SK-N-SH (cell line): ENCODE data around the gene SPDYE3. TPM values are rescaled to one million over a fixed set of nuclear protein-coding genes. Genes with fewer than 3 reads are reported as not detected.

Source experiments
- CTCF ChIA-PET: fragments of 300-600, 350-600 bp; formaldehyde crosslinking; extraction: SDS; loops from one replicate; lab custom pipeline; 2021; lab: Yijun Ruan, JAX
- POLR2A ChIA-PET: fragments of 350-600 bp; sonication (Branson Sonifier 250); formaldehyde crosslinking; extraction: SDS; loops from one replicate; lab custom pipeline; 2020; ENCODE audit warnings: antibody characterized with exemption, inconsistent platforms; lab: Yijun Ruan, JAX
- DNase-seq: peaks from one replicate; pipeline ENCODE4 v3.0.0; 2012
- H2AFZ ChIP-seq: fragments of 200-600 bp; sonication (generic); 2 replicates; pipeline ENCODE4 v1.8.1; 2016; ENCODE audit warnings: antibody characterized with exemption, mild to moderate bottlenecking, low read depth
- H3F3A ChIP-seq: fragments of 200-600 bp; sonication (generic); replicated peaks from 2 replicates; pipeline ENCODE3; 2016; ENCODE audit warnings: antibody characterized with exemption, mild to moderate bottlenecking; ENCODE audit not compliant: insufficient read depth
- H3K27ac ChIP-seq, 2 experiments: fragments of 200-500 bp in 1 of 2; fragments of 200-600 bp in 1 of 2; sonication (Bioruptor generic) in 1 of 2; sonication (generic), shearing (Covaris generic) in 1 of 2; 2 replicates each; pipeline versions ENCODE4 v1.5.1 to v1.6.1; 2014 to 2016; ENCODE audit warnings: low read depth in 2 of 2, inconsistent platforms in 1 of 2, low read length in 1 of 2, mild to moderate bottlenecking in 1 of 2, mixed read lengths in 1 of 2
- H3K27me3 ChIP-seq: fragments of 200-600 bp; sonication (generic), shearing (Covaris generic); 2 replicates; pipeline ENCODE4 v1.6.1; 2016; ENCODE audit warnings: mixed run types; ENCODE audit not compliant: insufficient read depth
- H3K36me3 ChIP-seq, 2 experiments: fragments of 200-500 bp in 1 of 2; fragments of 200-600 bp in 1 of 2; sonication (Bioruptor generic) in 1 of 2; sonication (generic) in 1 of 2; replicated peaks in 1 of 2; 2 replicates each; pipeline versions ENCODE3 to v1.5.1; 2014 to 2016; ENCODE audit warnings: low read length in 1 of 2, mild to moderate bottlenecking in 1 of 2; ENCODE audit not compliant: insufficient read depth in 2 of 2, control insufficient read depth in 1 of 2
- H3K4me1 ChIP-seq, 2 experiments: fragments of 200-500 bp in 1 of 2; fragments of 200-600 bp in 1 of 2; sonication (Bioruptor generic) in 1 of 2; sonication (generic), shearing (Covaris generic) in 1 of 2; 2 replicates each; pipeline versions ENCODE4 v1.5.1 to v1.6.1; 2014 to 2016; ENCODE audit warnings: low read depth in 1 of 2, low read length in 1 of 2, mixed run types in 1 of 2; ENCODE audit not compliant: insufficient read depth in 2 of 2, control insufficient read depth in 1 of 2
- H3K4me2 ChIP-seq: fragments of 200-600 bp; sonication (generic), shearing (Covaris generic); 2 replicates; pipeline ENCODE4 v1.6.1; 2017; ENCODE audit warnings: mixed run types
- H3K4me3 ChIP-seq, 2 experiments: fragments of 200-500 bp in 1 of 2; fragments of 200-600 bp in 1 of 2; sonication (Bioruptor generic) in 1 of 2; sonication (generic), shearing (Covaris generic) in 1 of 2; 2 replicates each; pipeline versions ENCODE4 v1.5.1 to v1.8.1; 2014 to 2016; ENCODE audit warnings: low read depth in 2 of 2, inconsistent platforms in 1 of 2, low read length in 1 of 2, mild to moderate bottlenecking in 1 of 2, mixed read lengths in 1 of 2, moderate library complexity in 1 of 2
- H3K79me2 ChIP-seq: fragments of 200-600 bp; sonication (generic); 2 replicates; pipeline ENCODE4 v1.8.1; 2017; ENCODE audit warnings: mild to moderate bottlenecking; ENCODE audit not compliant: insufficient read depth
- H3K9ac ChIP-seq: fragments of 200-600 bp; sonication (generic); 2 replicates; pipeline ENCODE4 v1.6.1; 2017; ENCODE audit warnings: mixed run types
- H3K9me2 ChIP-seq: fragments of 200-600 bp; sonication (generic); 2 replicates; pipeline ENCODE4 v1.6.1; 2017; ENCODE audit warnings: mixed run types
- H3K9me3 ChIP-seq: fragments of 200-600 bp; sonication (generic); 2 replicates; pipeline ENCODE4 v1.6.1; 2017; ENCODE audit warnings: mixed run types, mild to moderate bottlenecking, moderate library complexity
- H4K20me1 ChIP-seq: fragments of 200-600 bp; sonication (generic); 2 replicates; pipeline ENCODE4 v1.6.1; 2017; ENCODE audit warnings: mild to moderate bottlenecking, mixed run types; ENCODE audit not compliant: insufficient read depth
- ELF1 ChIP-seq: IDR thresholded peaks from 2 replicates; pipeline ENCODE4 v1.4.0; 2012
- FOSL2 ChIP-seq: IDR thresholded peaks from 2 replicates; pipeline ENCODE4 v1.4.0; 2012; ENCODE audit warnings: low read depth, mild to moderate bottlenecking, moderate library complexity, borderline replicate concordance
- FOXJ3 ChIP-seq: sonication (generic); formaldehyde crosslinking; IDR thresholded peaks from 2 replicates; pipeline ENCODE4 v1.5.1; 2020; ENCODE audit warnings: mild to moderate bottlenecking, missing genetic modification reagents
- NFIC ChIP-seq: IDR thresholded peaks from 2 replicates; pipeline ENCODE4 v1.4.0; 2012; ENCODE audit warnings: borderline replicate concordance
- PBX3 ChIP-seq: IDR thresholded peaks from 2 replicates; pipeline ENCODE4; 2012
- POLR2AphosphoS5 ChIP-seq: IDR thresholded peaks from 2 replicates; pipeline ENCODE4 v1.6.1; 2012; ENCODE audit warnings: low read depth, low read length
- REST ChIP-seq: IDR thresholded peaks from 2 replicates; pipeline ENCODE4 v1.6.1; 2012; ENCODE audit warnings: mild to moderate bottlenecking, low read depth, low read length, moderate library complexity
- SMC3 ChIP-seq: IDR thresholded peaks from 2 replicates; pipeline ENCODE4 v1.6.1; 2012; ENCODE audit warnings: low read depth, low read length, improper control_type of control experiment
- TAF1 ChIP-seq: IDR thresholded peaks from 2 replicates; pipeline ENCODE4 v1.6.1; 2012; ENCODE audit warnings: low read depth, mild to moderate bottlenecking, low read length, moderate library complexity, borderline replicate concordance
- TEAD4 ChIP-seq: IDR thresholded peaks from 2 replicates; pipeline ENCODE4 v1.4.0; 2012; ENCODE audit warnings: mild to moderate bottlenecking, borderline replicate concordance; ENCODE audit not compliant: insufficient read depth
- USF1 ChIP-seq: IDR thresholded peaks from 2 replicates; pipeline ENCODE4 v1.4.0; 2012; ENCODE audit warnings: low read depth, borderline replicate concordance
- WGBS: methylation state at CpG from one replicate; pipeline ENCODE4 v1.1.6; 2017; ENCODE audit warnings: low lambda C conversion rate; 5-methylcytosine and 5-hydroxymethylcytosine counted together
- polyA plus RNA-seq, 3 experiments: library from polyadenylated mRNA; depleted of rRNA; stranded (reverse); fragments of >200 nt; gene quantifications; 2 replicates each; pipeline ENCODE4 v1.2.3, GENCODE V29; 2012

Gene SPDYE3
- polyA plus RNA-seq, 1 of the 3 experiments (the other 2 are of a cell fraction): not detected

- CTCF ChIA-PET: no interaction called here
- Histone ChIP-seq H3K27ac (no peak overlapping the region), H3K9ac (no peak overlapping the region), H2AFZ (no peak overlapping the region), H3K9me2 (no peaks in the 10 kb centered on the region), H3K79me2 (no peaks in the 10 kb centered on the region), H3K4me3 (no peak overlapping the region), H3K36me3 (peaks cover 6 to 25% of the 10 kb centered on the region in 2 experiments), H3K4me1 (peaks cover under 1 to 7% of the 10 kb centered on the region in 2 experiments; a peak in 1 of 4 replicates), H3K4me2 (no peak overlapping the region), H3K27me3 (no peaks in the 10 kb centered on the region), H3F3A (peaks cover 18% of the 10 kb centered on the region), H4K20me1 (no peaks in the 10 kb centered on the region), H3K9me3 (no peaks in the 10 kb centered on the region)
- WGBS: 90% methylated on average over 8 of the region's 8 CpGs
- no peak for DNase-seq
- TF ChIP-seq POLR2AphosphoS5 (peak; percentile 44; the same call in 1 of the 2 replicates), TEAD4 (no peak)
- POLR2A ChIA-PET: interaction anchor here (0.5 kb wide), 1 partner anchor 13 kb away, joined by 3 read pairs; no protein-coding TSS in a partner anchor
These were observed 59.7 kb downstream of the SPDYE3 start for GRCh38 chr7:100367251-100367620.

GRCh38 chr7:100367676-100368613 is 60.4 kb downstream of the SPDYE3 start:
- no peak overlapping the region for H2AFZ ChIP-seq
- no peak for TF ChIP-seq TAF1
- no peak for TF ChIP-seq SMC3
- no peak for TF ChIP-seq FOXJ3 (CRISPR knock-in tag)
- no peak for TF ChIP-seq PBX3
- TF ChIP-seq ELF1: no peak
- TF ChIP-seq USF1: no peak
- no peak for TF ChIP-seq TEAD4
- no peak for TF ChIP-seq REST
- TF ChIP-seq FOSL2: no peak
- TF ChIP-seq NFIC: no peak
- H3K27me3 ChIP-seq: no peaks in the 10 kb centered on the region
- H4K20me1 ChIP-seq: no peaks in the 10 kb centered on the region
- ChIA-PET CTCF (interaction anchor here (0.8 to 1.2 kb wide), 2 partner anchors 23 to 34 kb away, joined by 3 read pairs; no protein-coding TSS in a partner anchor), POLR2A (no interaction called here)
- no peak overlapping the region for H3K4me2 ChIP-seq
- WGBS: 93% methylated on average over 11 of the region's 12 CpGs
- H3K4me1 ChIP-seq: peaks cover 5 to 7% of the 10 kb centered on the region in 2 experiments; a peak in 1 of 4 replicates
- peaks cover 6 to 18% of the 10 kb centered on the region in 2 experiments for H3K36me3 ChIP-seq
- H3K79me2 ChIP-seq: no peaks in the 10 kb centered on the region
- DNase-seq: no peak
- H3K4me3 ChIP-seq: no peak overlapping the region
- H3K9me2 ChIP-seq: no peaks in the 10 kb centered on the region
- H3K9me3 ChIP-seq: no peaks in the 10 kb centered on the region
- H3K27ac ChIP-seq: no peak overlapping the region
- peaks cover 16% of the 10 kb centered on the region for H3F3A ChIP-seq
- H3K9ac ChIP-seq: no peak overlapping the region
